GM12873 (cell line): ENCODE measurements around the gene DICER1.

Source experiments
- TF ChIP-seq, protein P1 (sequence below): IDR thresholded peaks from 2 replicates; pipeline ENCODE4 v1.5.1; 2012; ENCODE audit warnings: low read depth, mild to moderate bottlenecking, moderate library complexity, low read length, control low read depth; ENCODE audit not compliant: insufficient read depth; ENCODE audit errors: missing control alignments

Gene DICER1

DNA sequence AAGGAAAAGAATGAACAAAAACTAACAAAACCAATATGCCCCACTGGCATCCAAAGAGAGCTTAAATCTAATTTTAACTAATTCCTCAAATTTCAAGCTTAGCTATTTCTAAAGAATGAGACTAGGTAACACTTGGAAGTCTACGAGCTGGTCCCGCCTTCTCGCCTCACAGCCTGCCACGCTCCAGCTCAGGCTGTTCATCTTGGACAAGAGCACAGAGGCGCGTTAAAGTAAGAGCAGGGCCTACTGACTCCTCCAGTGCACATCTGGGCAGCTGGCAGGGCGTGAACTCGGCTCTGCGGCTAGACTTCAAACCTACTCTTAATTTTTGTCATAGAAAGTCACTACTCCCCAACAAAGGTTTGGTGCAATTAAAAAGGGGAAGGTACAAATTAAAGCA is 64.6 kb downstream of the DICER1 start:
- TF ChIP-seq, protein P1, sequence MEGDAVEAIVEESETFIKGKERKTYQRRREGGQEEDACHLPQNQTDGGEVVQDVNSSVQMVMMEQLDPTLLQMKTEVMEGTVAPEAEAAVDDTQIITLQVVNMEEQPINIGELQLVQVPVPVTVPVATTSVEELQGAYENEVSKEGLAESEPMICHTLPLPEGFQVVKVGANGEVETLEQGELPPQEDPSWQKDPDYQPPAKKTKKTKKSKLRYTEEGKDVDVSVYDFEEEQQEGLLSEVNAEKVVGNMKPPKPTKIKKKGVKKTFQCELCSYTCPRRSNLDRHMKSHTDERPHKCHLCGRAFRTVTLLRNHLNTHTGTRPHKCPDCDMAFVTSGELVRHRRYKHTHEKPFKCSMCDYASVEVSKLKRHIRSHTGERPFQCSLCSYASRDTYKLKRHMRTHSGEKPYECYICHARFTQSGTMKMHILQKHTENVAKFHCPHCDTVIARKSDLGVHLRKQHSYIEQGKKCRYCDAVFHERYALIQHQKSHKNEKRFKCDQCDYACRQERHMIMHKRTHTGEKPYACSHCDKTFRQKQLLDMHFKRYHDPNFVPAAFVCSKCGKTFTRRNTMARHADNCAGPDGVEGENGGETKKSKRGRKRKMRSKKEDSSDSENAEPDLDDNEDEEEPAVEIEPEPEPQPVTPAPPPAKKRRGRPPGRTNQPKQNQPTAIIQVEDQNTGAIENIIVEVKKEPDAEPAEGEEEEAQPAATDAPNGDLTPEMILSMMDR, result no peak

DNA sequence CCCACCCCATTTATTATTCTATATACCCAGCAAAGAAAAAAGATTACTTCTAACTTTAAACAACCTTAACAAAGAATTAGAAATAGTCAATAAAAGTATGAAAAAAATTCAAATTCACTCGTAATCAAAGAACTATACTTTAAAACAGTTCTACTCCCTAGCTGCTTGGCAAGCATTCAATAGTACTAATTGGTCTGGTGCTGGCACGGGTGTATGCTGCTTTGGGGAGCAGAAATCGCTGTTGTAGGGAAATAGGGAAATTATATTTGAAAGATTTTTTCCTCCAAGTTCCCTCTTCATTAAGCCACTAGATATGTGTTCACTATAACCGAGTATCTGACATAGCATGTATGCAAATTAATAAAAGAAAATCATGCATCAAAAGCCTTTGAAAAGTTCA is 65.7 kb downstream of the DICER1 start:
- TF ChIP-seq, protein P1, result no peak

DNA sequence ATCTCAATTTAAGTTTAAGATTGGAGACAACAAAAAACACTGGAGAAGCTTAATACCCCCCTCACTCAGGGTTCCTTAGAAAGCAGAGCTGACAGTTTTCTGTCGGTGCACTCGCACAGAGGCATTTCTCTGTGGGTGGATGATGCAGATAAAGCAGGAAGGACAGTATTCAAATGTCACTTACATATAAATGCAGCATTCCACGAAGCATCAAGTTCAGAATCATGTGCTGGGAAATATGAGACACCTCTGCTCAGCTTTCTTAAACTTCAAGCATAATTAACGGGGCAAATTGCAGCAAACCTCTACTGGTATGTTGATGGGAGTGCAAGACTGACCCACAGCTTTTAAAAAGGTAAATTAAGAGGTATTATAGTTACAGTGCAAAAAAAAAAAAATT is 68.7 kb downstream of the DICER1 start:
- TF ChIP-seq, protein P1, result no peak

DNA sequence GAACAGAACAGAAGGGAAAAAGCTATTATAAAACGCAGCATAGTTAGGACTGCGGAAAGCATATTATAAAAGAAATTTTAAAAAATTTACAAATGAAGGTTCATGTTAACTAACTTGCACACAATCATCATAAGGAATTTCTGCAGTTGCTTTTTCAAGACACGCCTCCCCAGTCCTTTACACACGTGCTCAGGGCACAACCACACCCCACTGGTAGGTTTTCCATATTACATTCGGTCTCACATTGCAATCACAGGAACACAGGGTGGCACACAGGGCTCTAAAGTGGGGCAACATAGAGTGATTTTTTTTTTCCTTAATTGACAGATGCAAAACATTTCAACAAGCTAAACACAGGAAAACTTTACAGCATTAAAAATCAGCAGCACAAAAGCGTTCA is 69.7 kb downstream of the DICER1 start:
- TF ChIP-seq, protein P1, result no peak

DNA sequence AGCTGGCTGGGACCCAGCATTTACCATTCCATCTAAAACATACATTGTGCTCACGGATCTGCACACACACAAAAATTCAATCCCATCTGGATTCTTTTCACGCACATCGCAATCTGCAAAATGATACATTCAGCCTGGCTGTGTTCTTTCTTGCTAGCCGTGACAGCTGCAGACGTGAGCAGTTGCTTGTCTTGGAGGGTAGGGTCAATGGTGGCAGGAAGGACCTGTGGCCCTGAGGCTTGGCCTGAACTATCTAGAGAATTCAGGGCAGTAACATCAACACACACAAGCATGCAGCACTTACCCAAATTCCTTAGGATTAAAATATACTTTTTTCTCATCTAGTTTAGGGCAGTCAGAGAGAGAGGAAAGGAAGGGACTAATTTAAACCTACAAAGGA is 72.0 kb downstream of the DICER1 start:
- TF ChIP-seq, protein P1, result no peak

DNA sequence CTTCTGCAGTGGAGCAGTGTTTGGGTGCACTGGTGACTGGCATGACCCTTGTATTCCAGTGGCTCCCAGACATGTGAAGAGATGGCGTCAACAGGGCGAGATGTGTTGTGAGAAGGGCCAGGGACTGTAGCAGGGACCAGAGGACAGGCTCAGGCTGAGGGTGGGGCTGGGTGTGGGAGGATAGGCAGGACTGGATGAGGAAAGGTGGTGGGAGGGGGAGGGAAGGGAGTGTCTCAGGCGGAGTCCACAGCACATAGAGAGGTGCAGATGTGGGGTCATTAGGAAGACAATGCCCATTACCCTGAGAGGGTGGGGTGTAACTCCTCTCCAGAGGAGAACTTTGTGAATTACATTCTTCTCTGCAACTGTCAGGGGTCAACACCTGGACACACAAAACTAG is 78.5 kb downstream of the DICER1 start:
- TF ChIP-seq, protein P1, result no peak

DNA sequence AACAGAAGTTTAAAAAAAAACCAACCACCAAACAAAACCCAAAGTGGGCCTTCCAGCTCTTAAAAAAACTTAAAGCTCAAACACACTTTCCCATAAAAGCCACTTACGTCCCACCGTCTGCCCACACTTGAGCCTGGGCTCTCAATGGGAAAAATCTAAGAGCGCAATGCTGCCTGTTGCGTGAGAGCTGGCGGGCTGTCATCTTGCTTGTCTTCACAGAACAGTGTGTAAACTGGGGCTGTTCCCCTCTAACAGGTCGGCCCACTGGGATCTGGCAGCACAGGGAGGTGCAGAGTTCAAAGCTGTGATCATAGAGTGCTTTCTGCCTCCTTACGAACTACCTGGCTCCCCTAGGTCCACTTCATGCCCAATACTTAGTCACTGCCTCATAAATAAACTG is 80.0 kb downstream of the DICER1 start:
- TF ChIP-seq, protein P1, result no peak
